K562 (cell line): ENCODE data around the gene ATF3. TPM values are rescaled to one million over a fixed set of nuclear protein-coding genes. Genes with fewer than 3 reads are reported as not detected.

Experiments used
- ARHGAP35 ChIP-seq: fragments of 450-650 bp; IDR thresholded peaks from 2 replicates; pipeline ENCODE4 v1.6.1; 2018; ENCODE audit not compliant: partially characterized antibody
- HNRNPLL ChIP-seq: fragments of 200-400 bp; formaldehyde crosslinking; IDR thresholded peaks from 2 replicates; pipeline ENCODE4 v1.6.1; 2017; ENCODE audit warnings: low read length, low read depth, mild to moderate bottlenecking; ENCODE audit not compliant: poor library complexity, severe bottlenecking
- HNRNPUL1 ChIP-seq: fragments of 200-400 bp; formaldehyde crosslinking; IDR thresholded peaks from 2 replicates; pipeline ENCODE4 v1.6.1; 2017; ENCODE audit warnings: low read length
- KAT2B ChIP-seq: IDR thresholded peaks from one replicate; pipeline ENCODE4 v1.6.1; 2012; ENCODE audit warnings: low read depth, mild to moderate bottlenecking, control low read depth, inconsistent platforms, low read length, moderate library complexity
- MEIS2 ChIP-seq: fragments of 450-650 bp; IDR thresholded peaks from 2 replicates; pipeline ENCODE4 v1.6.1; 2014; ENCODE audit warnings: mild to moderate bottlenecking; ENCODE audit not compliant: partially characterized antibody
- NCOA4 ChIP-seq: fragments of 450-650 bp; IDR thresholded peaks from 2 replicates; pipeline ENCODE4 v1.6.1; 2018; ENCODE audit warnings: mild to moderate bottlenecking; ENCODE audit not compliant: partially characterized antibody
- NFE2 ChIP-seq: IDR thresholded peaks from 2 replicates; pipeline ENCODE4 v1.6.1; 2014; ENCODE audit warnings: antibody characterized with exemption, low read depth
- PCBP2 ChIP-seq: fragments of 200-400 bp; formaldehyde crosslinking; IDR thresholded peaks from 2 replicates; pipeline ENCODE4 v1.6.1; 2018; ENCODE audit warnings: low read length, low read depth, mild to moderate bottlenecking, moderate library complexity; ENCODE audit not compliant: poor library complexity, severe bottlenecking
- POLR2AphosphoS5 ChIP-seq: IDR thresholded peaks from 2 replicates; pipeline ENCODE4 v1.6.1; 2011; ENCODE audit warnings: mild to moderate bottlenecking, low read depth, low read length, moderate library complexity; ENCODE audit not compliant: control insufficient read depth, insufficient read depth
- RFX7 ChIP-seq: fragments of 250-450 bp; sonication (Bioruptor Pico); IDR thresholded peaks from 2 replicates; pipeline ENCODE4 v1.5.1; 2021; ENCODE audit warnings: mild to moderate bottlenecking
- SMAD3 ChIP-seq: fragments of 450-650 bp; formaldehyde crosslinking; conservative IDR thresholded peaks from 2 replicates; pipeline ENCODE4 v1.4.0; 2020; ENCODE audit warnings: mild to moderate bottlenecking
- TGIF2 ChIP-seq: sonication (generic); formaldehyde crosslinking; IDR thresholded peaks from 2 replicates; pipeline ENCODE4 v1.8.1; 2022; ENCODE audit warnings: mild to moderate bottlenecking, missing genetic modification reagents, moderate library complexity
- ZC3H11A ChIP-seq: IDR thresholded peaks from 2 replicates; pipeline ENCODE4 v1.6.1; 2012; ENCODE audit warnings: low read depth, low read length, improper control_type of control experiment
- ZNF24 ChIP-seq: fragments of 450-650 bp; IDR thresholded peaks from 2 replicates; pipeline ENCODE4 v1.6.1; 2016
- ZNF274 ChIP-seq: IDR thresholded peaks from 2 replicates; pipeline ENCODE4 v1.6.1; 2011; ENCODE audit warnings: low read depth, mild to moderate bottlenecking, low read length, moderate library complexity, borderline replicate concordance
- ZNF282 ChIP-seq: sonication (generic); formaldehyde crosslinking; IDR thresholded peaks from 2 replicates; pipeline ENCODE4 v1.8.1; 2023; ENCODE audit warnings: missing genetic modification reagents
- ZNF3 ChIP-seq: fragments of 250-450 bp; sonication (Bioruptor Pico); IDR thresholded peaks from 2 replicates; pipeline ENCODE4 v1.5.0; 2021; ENCODE audit warnings: mild to moderate bottlenecking, moderate library complexity
- ZNF586 ChIP-seq: fragments of 450-650 bp; formaldehyde crosslinking; conservative IDR thresholded peaks from 2 replicates; pipeline ENCODE4 v1.4.0; 2020; ENCODE audit warnings: mild to moderate bottlenecking, moderate library complexity
- polyA plus RNA-seq, 8 experiments: library from polyadenylated mRNA; depleted of rRNA in 4 of 8; stranded (reverse) in 5 of 8; unstranded in 3 of 8; fragments of >200 nt; fragmentation: Nextera tagmentation in 2 of 8; fragmentation: Illumina TruSeq in 1 of 8; extraction: Ambion mirVana in 2 of 8; extraction: Trizol in 1 of 8; gene quantifications; 2 replicates each; pipeline versions ENCODE4 v1.2.1 to v1.2.3, GENCODE V29; 2011 to 2014; ENCODE audit warnings: inconsistent platforms in 1 of 8, missing spikeins in 1 of 8
- total RNA-seq, 7 experiments: library from RNA; depleted of rRNA in 6 of 7; stranded (reverse); fragments of >200 nt in 6 of 7; fragmentation: Illumina TruSeq in 2 of 7; extraction: Trizol in 2 of 7; gene quantifications; 2 replicates each; pipeline versions ENCODE4 v1.2.1 to v1.2.3, GENCODE V29; 2011 to 2021; ENCODE audit warnings: low replicate concordance in 1 of 7
- TF ChIP-seq, protein P1 (sequence below): IDR thresholded peaks from 2 replicates; pipeline ENCODE4 v1.6.1; 2016; ENCODE audit warnings: missing genetic modification characterization, missing compliant biosample characterization
- TF ChIP-seq, protein P2 (sequence below): fragments of 450-650 bp; IDR thresholded peaks from 2 replicates; pipeline ENCODE4 v1.6.1; 2014; ENCODE audit warnings: low read depth, mild to moderate bottlenecking, moderate library complexity, borderline replicate concordance
- TF ChIP-seq, protein P3 (sequence below): sonication (generic); formaldehyde crosslinking; IDR thresholded peaks from 2 replicates; pipeline ENCODE4 v1.5.0; 2020; ENCODE audit warnings: missing genetic modification reagents

ATF3 gene
- total and polyA plus RNA-seq, 9 of the 15 experiments (the other 6 are each of a cell fraction or from before 2014, with no cell fraction given), result 3.5 to 28.2 (median 19.8) TPM

DNA sequence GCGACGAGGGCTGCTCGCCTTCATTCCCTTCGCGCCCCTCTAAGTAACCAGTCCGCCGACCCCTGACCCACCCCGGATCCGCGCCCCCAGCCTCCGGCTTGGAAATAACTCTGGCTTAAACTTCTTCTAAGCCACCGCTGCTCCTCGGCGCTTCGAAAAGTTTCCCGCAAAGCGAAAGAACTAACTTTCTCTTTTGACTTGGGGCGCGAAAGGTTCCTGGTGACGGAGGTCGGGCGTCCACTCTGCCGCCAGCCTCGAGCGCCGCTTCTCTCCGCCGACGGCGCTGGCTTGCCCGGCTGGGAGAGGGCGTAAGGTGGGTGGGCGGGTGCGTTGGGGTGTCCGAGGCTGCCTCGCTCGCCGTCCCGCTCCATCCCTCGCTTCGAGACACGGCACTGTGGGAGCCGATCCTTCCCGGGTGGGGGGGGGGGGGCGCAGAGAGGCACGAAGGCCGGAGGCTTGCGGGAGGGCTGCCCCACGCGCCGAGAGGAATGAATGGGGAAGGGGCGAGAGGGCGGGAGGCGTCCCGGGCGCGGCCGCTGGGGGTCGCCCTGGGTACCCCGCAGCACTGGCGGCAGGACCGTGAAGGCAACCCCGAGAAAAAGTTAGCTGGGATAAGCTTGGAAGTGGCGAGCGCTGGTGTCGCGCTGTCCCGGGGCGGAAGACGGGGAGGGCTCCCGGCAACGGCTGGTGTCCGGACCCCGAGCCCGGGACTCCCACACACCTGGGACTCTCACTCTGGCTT lies 569 bp downstream of the ATF3 start (continued):
- no peak for TF ChIP-seq NCOA4
- TF ChIP-seq ZNF586 (CRISPR knock-in tag), result no peak
- no peak for TF ChIP-seq NFE2
- TF ChIP-seq, protein P1, sequence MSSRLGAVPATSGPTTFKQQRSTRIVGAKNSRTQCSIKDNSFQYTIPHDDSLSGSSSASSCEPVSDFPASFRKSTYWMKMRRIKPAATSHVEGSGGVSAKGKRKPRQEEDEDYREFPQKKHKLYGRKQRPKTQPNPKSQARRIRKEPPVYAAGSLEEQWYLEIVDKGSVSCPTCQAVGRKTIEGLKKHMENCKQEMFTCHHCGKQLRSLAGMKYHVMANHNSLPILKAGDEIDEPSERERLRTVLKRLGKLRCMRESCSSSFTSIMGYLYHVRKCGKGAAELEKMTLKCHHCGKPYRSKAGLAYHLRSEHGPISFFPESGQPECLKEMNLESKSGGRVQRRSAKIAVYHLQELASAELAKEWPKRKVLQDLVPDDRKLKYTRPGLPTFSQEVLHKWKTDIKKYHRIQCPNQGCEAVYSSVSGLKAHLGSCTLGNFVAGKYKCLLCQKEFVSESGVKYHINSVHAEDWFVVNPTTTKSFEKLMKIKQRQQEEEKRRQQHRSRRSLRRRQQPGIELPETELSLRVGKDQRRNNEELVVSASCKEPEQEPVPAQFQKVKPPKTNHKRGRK (tag), result no peak
- TF ChIP-seq ZNF282 (CRISPR knock-in tag), result no peak
- TF ChIP-seq POLR2AphosphoS5, result no peak
- TF ChIP-seq MEIS2, result no peak
- TF ChIP-seq ZNF24, result 0 out of 2 replicates have a peak, but pooled peaks have one; percentile 20
- TF ChIP-seq HNRNPUL1, result no peak
- TF ChIP-seq HNRNPLL, result peak; percentile 55
- TF ChIP-seq RFX7 (CRISPR knock-in tag), result no peak
- no peak for TF ChIP-seq ZNF3
- no peak for TF ChIP-seq ZNF274
- TF ChIP-seq PCBP2, result peak; percentile 76
- TF ChIP-seq, protein P2, sequence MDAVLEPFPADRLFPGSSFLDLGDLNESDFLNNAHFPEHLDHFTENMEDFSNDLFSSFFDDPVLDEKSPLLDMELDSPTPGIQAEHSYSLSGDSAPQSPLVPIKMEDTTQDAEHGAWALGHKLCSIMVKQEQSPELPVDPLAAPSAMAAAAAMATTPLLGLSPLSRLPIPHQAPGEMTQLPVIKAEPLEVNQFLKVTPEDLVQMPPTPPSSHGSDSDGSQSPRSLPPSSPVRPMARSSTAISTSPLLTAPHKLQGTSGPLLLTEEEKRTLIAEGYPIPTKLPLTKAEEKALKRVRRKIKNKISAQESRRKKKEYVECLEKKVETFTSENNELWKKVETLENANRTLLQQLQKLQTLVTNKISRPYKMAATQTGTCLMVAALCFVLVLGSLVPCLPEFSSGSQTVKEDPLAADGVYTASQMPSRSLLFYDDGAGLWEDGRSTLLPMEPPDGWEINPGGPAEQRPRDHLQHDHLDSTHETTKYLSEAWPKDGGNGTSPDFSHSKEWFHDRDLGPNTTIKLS, result no peak
- TF ChIP-seq ARHGAP35, result no peak
- no peak for TF ChIP-seq ZC3H11A
- TF ChIP-seq, protein P3, sequence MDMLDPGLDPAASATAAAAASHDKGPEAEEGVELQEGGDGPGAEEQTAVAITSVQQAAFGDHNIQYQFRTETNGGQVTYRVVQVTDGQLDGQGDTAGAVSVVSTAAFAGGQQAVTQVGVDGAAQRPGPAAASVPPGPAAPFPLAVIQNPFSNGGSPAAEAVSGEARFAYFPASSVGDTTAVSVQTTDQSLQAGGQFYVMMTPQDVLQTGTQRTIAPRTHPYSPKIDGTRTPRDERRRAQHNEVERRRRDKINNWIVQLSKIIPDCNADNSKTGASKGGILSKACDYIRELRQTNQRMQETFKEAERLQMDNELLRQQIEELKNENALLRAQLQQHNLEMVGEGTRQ (CRISPR knock-in tag), result no peak
- no peak for TF ChIP-seq SMAD3 (CRISPR knock-in tag)
- TF ChIP-seq TGIF2 (CRISPR knock-in tag), result 0 out of 2 replicates have a peak, but pooled peaks have one; percentile 41
- TF ChIP-seq KAT2B, result no peak
